Fibroblast of villous mesenchyme (primary cell): Measurements from ENCODE around the gene MAML1. TPM values are rescaled to one million over a fixed set of nuclear protein-coding genes. Genes with fewer than 3 reads are reported as not detected.
A peak's percentile ranks its signal among the peaks of the same experiment; 100 is the strongest.

Source experiments
- DNase-seq: peaks from one replicate; pipeline ENCODE4 v3.0.0-alpha.2; 2010; ENCODE audit warnings: low read depth
- H3K4me3 ChIP-seq: 2 replicates; pipeline ENCODE4 v1.5.1; 2011; ENCODE audit warnings: low read depth, mild to moderate bottlenecking, low read length
- CTCF ChIP-seq: IDR thresholded peaks from 2 replicates; pipeline ENCODE4 v1.5.1; 2012; ENCODE audit warnings: low read depth, mild to moderate bottlenecking, low read length; ENCODE audit not compliant: insufficient read depth
- total RNA-seq: library from RNA; depleted of rRNA; stranded (reverse); fragments of >200 nt; gene quantifications from 2 replicates; pipeline ENCODE4 v1.2.3, GENCODE V29; 2012

MAML1 gene
- total RNA-seq, 1 donor, result 12.1 TPM

- no peak overlapping the region for H3K4me3 ChIP-seq
- no peak for DNase-seq
- TF ChIP-seq CTCF, result no peak
These were observed 5.5 kb upstream of the MAML1 start for GRCh38 chr5:179727106-179727505.

- no peak overlapping the region for H3K4me3 ChIP-seq
- no peak for DNase-seq
- TF ChIP-seq CTCF, result no peak
These were observed 3.3 kb upstream of the MAML1 start for GRCh38 chr5:179729303-179729702.

GRCh38 chr5:179729727-179730126 lies 2.9 kb upstream of the MAML1 start:
- peak; percentile 8 for DNase-seq
- no peak overlapping the region for H3K4me3 ChIP-seq
- TF ChIP-seq CTCF, result no peak

GRCh38 chr5:179730356-179730755 lies 2.3 kb upstream of the MAML1 start:
- H3K4me3 ChIP-seq, result no peak overlapping the region
- TF ChIP-seq CTCF, result no peak
- DNase-seq, result no peak

- peak; percentile 37 for DNase-seq
- TF ChIP-seq CTCF, result no peak
- H3K4me3 ChIP-seq, result no peak overlapping the region
These were observed 1.8 kb upstream of the MAML1 start for GRCh38 chr5:179730852-179731251.

GRCh38 chr5:179731791-179732411 lies 721 bp upstream of the MAML1 start:
- TF ChIP-seq CTCF, result no peak
- H3K4me3 ChIP-seq, result peak overlapping the region; percentile 52
- DNase-seq, result peak; percentile 89
